IPS-18c (cell line): Measurements from ENCODE around the gene ZNF784.

Source experiments
- H3K4me3 ChIP-seq: 2 replicates; pipeline ENCODE4 v1.7.0; 2013; ENCODE audit warnings: low read depth, mild to moderate bottlenecking, low read length, moderate library complexity; ENCODE audit not compliant: insufficient read depth
- H3K9me3 ChIP-seq: one replicate; pipeline ENCODE4 v1.6.1; 2013; ENCODE audit warnings: mild to moderate bottlenecking, low read length, moderate library complexity; ENCODE audit not compliant: control insufficient read depth, insufficient read depth

The ZNF784 gene

GRCh38 chr19:55660404-55660803 is 36.0 kb upstream of the ZNF784 start:
- Histone ChIP-seq H3K4me3 (no peak overlapping the region), H3K9me3 (peaks cover 2% of the 10 kb centered on the region)

- no peak overlapping the region for H3K4me3 ChIP-seq
These were observed 35.5 kb upstream of the ZNF784 start for GRCh38 chr19:55659822-55660221.

GRCh38 chr19:55658846-55659459 is 34.6 kb upstream of the ZNF784 start:
- H3K4me3 ChIP-seq: no peak overlapping the region

More at GRCh38 chr19:55659822-55660221, 35.5 kb upstream of the ZNF784 start:
- peaks cover 2% of the 10 kb centered on the region for H3K9me3 ChIP-seq

GRCh38 chr19:55656988-55657747 is 32.8 kb upstream of the ZNF784 start:
- H3K9me3 ChIP-seq: peaks cover 2% of the 10 kb centered on the region
- H3K4me3 ChIP-seq: peak overlapping the region; percentile 5; the same call in 1 of the 2 replicates

More at GRCh38 chr19:55658846-55659459, 34.6 kb upstream of the ZNF784 start:
- H3K9me3 ChIP-seq: peaks cover 2% of the 10 kb centered on the region

GRCh38 chr19:55656552-55656951 is 32.2 kb upstream of the ZNF784 start:
- peak overlapping the region; percentile 97 for H3K4me3 ChIP-seq
- H3K9me3 ChIP-seq: peaks cover 2% of the 10 kb centered on the region

- H3K4me3 ChIP-seq: peak overlapping the region; percentile 97
- peaks cover 2% of the 10 kb centered on the region for H3K9me3 ChIP-seq
These were observed 31.3 kb upstream of the ZNF784 start for GRCh38 chr19:55655648-55656040.

GRCh38 chr19:55654868-55655647 is 30.7 kb upstream of the ZNF784 start, which contains the start of gene U2AF2:
Gene U2AF2 (plus strand): TSS chr19:55655035. CDS start chr19:55655105, 70 bp downstream.
- peak within 1 kb of the TSS; percentile 97 for H3K4me3 ChIP-seq
- peaks cover 2% of the 10 kb centered on the region for H3K9me3 ChIP-seq

- peak overlapping the region; percentile 79 for H3K4me3 ChIP-seq
- H3K9me3 ChIP-seq: peaks cover 2% of the 10 kb centered on the region
These were observed 30.0 kb upstream of the ZNF784 start for GRCh38 chr19:55654323-55654867.

GRCh38 chr19:55653651-55654322 is 29.4 kb upstream of the ZNF784 start:
- Histone ChIP-seq H3K9me3 (no peaks in the 10 kb centered on the region), H3K4me3 (peak overlapping the region; percentile 79)

GRCh38 chr19:55652311-55653128 is 28.2 kb upstream of the ZNF784 start:
- no peaks in the 10 kb centered on the region for H3K9me3 ChIP-seq
- peak overlapping the region; percentile 31; the same call in 1 of the 2 replicates for H3K4me3 ChIP-seq

- H3K4me3 ChIP-seq: no peak overlapping the region
- no peaks in the 10 kb centered on the region for H3K9me3 ChIP-seq
These were observed 26.9 kb upstream of the ZNF784 start for GRCh38 chr19:55651236-55651635.

GRCh38 chr19:55650602-55651230 is 26.4 kb upstream of the ZNF784 start:
- Histone ChIP-seq H3K9me3 (no peaks in the 10 kb centered on the region), H3K4me3 (no peak overlapping the region)

- H3K9me3 ChIP-seq: no peaks in the 10 kb centered on the region
- no peak overlapping the region for H3K4me3 ChIP-seq
These were observed 25.8 kb upstream of the ZNF784 start for GRCh38 chr19:55650126-55650557.

- no peak overlapping the region for H3K4me3 ChIP-seq
- no peaks in the 10 kb centered on the region for H3K9me3 ChIP-seq
These were observed 25.1 kb upstream of the ZNF784 start for GRCh38 chr19:55649268-55650125.
